ENCODE measurements around the gene PREX1. TPM values are rescaled to one million over a fixed set of nuclear protein-coding genes. Genes with fewer than 3 reads are reported as not detected.

Gene PREX1
- total RNA-seq, 1 experiment from 2014 or later, result not detected

DNA sequence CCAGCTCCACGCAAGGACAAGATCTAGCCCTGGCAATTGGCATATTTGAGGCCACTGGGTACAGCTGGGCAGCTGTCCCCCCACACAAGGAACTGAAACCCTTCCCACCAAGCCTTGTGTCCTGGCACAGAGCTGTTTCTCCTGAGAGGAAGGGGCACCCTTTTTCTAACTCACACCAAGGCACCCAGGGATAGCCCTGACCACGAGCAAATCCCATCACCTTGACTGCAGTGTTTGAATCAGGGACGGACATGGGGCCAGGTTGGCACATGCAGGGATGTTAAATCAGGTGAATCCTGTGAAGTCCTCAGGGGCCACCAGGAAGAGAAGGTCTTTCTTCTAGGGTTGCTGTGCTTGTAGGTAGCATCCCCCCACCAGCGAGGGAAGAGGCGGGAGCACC, 246.6 kb downstream of the PREX1 start:
- ChIA-PET POLR2A (no interaction called here), CTCF (interaction anchor here (0.9 to 1.1 kb wide), 2 partner anchors 39 to 795 kb away, joined by 3 to 4 read pairs; no protein-coding TSS in a partner anchor)
- Mint-ChIP-seq H3K36me3 (ENCODE audit: insufficient read depth, unreplicated experiment) (no peaks in the 10 kb centered on the region), H3K27me3 (ENCODE audit: insufficient read depth, unreplicated experiment) (peaks cover 69% of the 10 kb centered on the region), H3K4me1 (ENCODE audit: insufficient read depth, unreplicated experiment) (no peaks in the 10 kb centered on the region), H3K27ac (ENCODE audit: low read depth, unreplicated experiment) (no peak overlapping the region), H3K4me3 (ENCODE audit: unreplicated experiment) (no peak overlapping the region), H3K9me3 (ENCODE audit: unreplicated experiment) (no peaks in the 10 kb centered on the region)
- no peak for DNase-seq (ENCODE audit: unreplicated experiment)
- no peak for TF ChIP-seq CTCF (IDR thresholded peaks at IDR 0.05; ENCODE audit: unreplicated experiment)
- intact Hi-C loops (cut with micrococcal nuclease), result no loop called here
- no TSS peak for BruUV-seq (replicated peaks)

- Mint-ChIP-seq H3K4me1 (ENCODE audit: insufficient read depth, unreplicated experiment) (no peaks in the 10 kb centered on the region), H3K9me3 (ENCODE audit: unreplicated experiment) (no peaks in the 10 kb centered on the region), H3K4me3 (ENCODE audit: unreplicated experiment) (no peak overlapping the region), H3K36me3 (ENCODE audit: insufficient read depth, unreplicated experiment) (no peaks in the 10 kb centered on the region), H3K27ac (ENCODE audit: low read depth, unreplicated experiment) (no peak overlapping the region), H3K27me3 (ENCODE audit: insufficient read depth, unreplicated experiment) (peaks cover 62% of the 10 kb centered on the region)
- no peak for TF ChIP-seq CTCF (IDR thresholded peaks at IDR 0.05; ENCODE audit: unreplicated experiment)
- no TSS peak for BruUV-seq (replicated peaks)
- ChIA-PET POLR2A (no interaction called here), CTCF (interaction anchor here (0.6 kb wide), 1 partner anchor 635 kb away, joined by 3 read pairs; no protein-coding TSS in a partner anchor)
- intact Hi-C loops (cut with micrococcal nuclease), result no loop called here
- DNase-seq (ENCODE audit: unreplicated experiment), result no peak
Observed at GRCh38 chr20:48578397-48579098, 249.3 kb downstream of the PREX1 start.

DNA sequence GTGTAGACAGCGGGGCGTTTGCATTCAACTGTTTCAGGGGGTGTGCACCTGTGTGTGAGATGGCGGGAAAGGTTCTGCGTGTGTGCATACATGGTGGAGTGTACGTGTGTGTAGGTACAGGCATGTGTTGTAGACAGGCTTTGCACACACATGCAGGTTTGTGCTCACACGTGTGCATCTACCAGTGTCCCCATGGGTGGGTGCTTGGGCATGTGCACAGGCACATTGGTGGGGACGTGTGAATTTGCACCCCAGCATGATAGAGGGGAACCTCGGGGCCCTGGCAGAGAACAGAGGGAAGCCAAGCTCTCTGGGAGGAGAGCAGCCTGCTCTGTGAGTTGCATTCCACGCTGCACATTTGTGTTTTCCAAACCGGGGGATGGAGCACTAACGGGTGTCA, 250.2 kb downstream of the PREX1 start:
- no peak for DNase-seq (ENCODE audit: unreplicated experiment)
- BruUV-seq (replicated peaks), result no TSS peak
- Mint-ChIP-seq H3K4me1 (ENCODE audit: insufficient read depth, unreplicated experiment) (no peaks in the 10 kb centered on the region), H3K9me3 (ENCODE audit: unreplicated experiment) (no peaks in the 10 kb centered on the region), H3K36me3 (ENCODE audit: insufficient read depth, unreplicated experiment) (no peaks in the 10 kb centered on the region), H3K27me3 (ENCODE audit: insufficient read depth, unreplicated experiment) (peaks cover 52% of the 10 kb centered on the region), H3K27ac (ENCODE audit: low read depth, unreplicated experiment) (no peak overlapping the region), H3K4me3 (ENCODE audit: unreplicated experiment) (no peak overlapping the region)
- intact Hi-C loops (cut with micrococcal nuclease), result no loop called here
- TF ChIP-seq CTCF (IDR thresholded peaks at IDR 0.05; ENCODE audit: unreplicated experiment), result no peak
- ChIA-PET CTCF (no interaction called here), POLR2A (no interaction called here)

- Mint-ChIP-seq H3K36me3 (ENCODE audit: insufficient read depth, unreplicated experiment) (no peaks in the 10 kb centered on the region), H3K4me3 (ENCODE audit: unreplicated experiment) (no peak overlapping the region), H3K4me1 (ENCODE audit: insufficient read depth, unreplicated experiment) (no peaks in the 10 kb centered on the region), H3K27ac (ENCODE audit: low read depth, unreplicated experiment) (no peak overlapping the region), H3K27me3 (ENCODE audit: insufficient read depth, unreplicated experiment) (peaks cover 63% of the 10 kb centered on the region), H3K9me3 (ENCODE audit: unreplicated experiment) (no peaks in the 10 kb centered on the region)
- intact Hi-C loops (cut with micrococcal nuclease), result no loop called here
- ChIA-PET POLR2A (interaction anchor here (0.6 kb wide), 1 partner anchor 322 kb away, joined by 3 read pairs; no protein-coding TSS in a partner anchor), CTCF (no interaction called here)
- peak; percentile 13 for DNase-seq (ENCODE audit: unreplicated experiment)
- no TSS peak for BruUV-seq (replicated peaks)
- no peak for TF ChIP-seq CTCF (IDR thresholded peaks at IDR 0.05; ENCODE audit: unreplicated experiment)
Observed at GRCh38 chr20:48574383-48574782, 253.4 kb downstream of the PREX1 start.

Other genes starting within 250 kb of the PREX1 start
- gene ARFGEF2, start 93.7 kb upstream of the PREX1 start, total RNA-seq (2022), result 30.3 and 33.5 TPM in 2 replicates
- gene CSE1L, start 218.3 kb upstream of the PREX1 start, total RNA-seq (2022), result 65.2 and 101 TPM in 2 replicates